Left lung (tissue), 10 donors: ENCODE measurements around the gene ZBTB48. TPM values are rescaled to one million over a fixed set of nuclear protein-coding genes. Genes with fewer than 3 reads are reported as not detected.

Source experiments
- ATAC-seq: fragments of 200-7000 bp; cut with Tn5 transposase; one replicate; pipeline ENCODE4 v1.9.1; 2020; ENCODE audit warnings: moderate library complexity
- DNase-seq, 4 donors: peaks; one replicate each; pipeline ENCODE4 v3.0.0-alpha.2; 2013 to 2020
- H3K27ac ChIP-seq, 2 donors: fragments of 200-600 bp; sonication (generic) in 1 of 2; one replicate each; pipeline versions ENCODE4 v1.5.0 to v1.8.0; 2020 to 2021
- H3K27me3 ChIP-seq, 2 donors: fragments of 200-600 bp; sonication (generic) in 1 of 2; one replicate each; pipeline versions ENCODE4 v1.5.0 to v1.8.0; 2020 to 2021
- H3K36me3 ChIP-seq, 2 donors: fragments of 200-600 bp; sonication (generic) in 1 of 2; one replicate each; pipeline versions ENCODE4 v1.5.0 to v1.8.0; 2020 to 2021
- H3K4me1 ChIP-seq, 2 donors: fragments of 200-600 bp; one replicate each; pipeline ENCODE4 v1.8.0; 2021
- H3K4me3 ChIP-seq, 2 donors: fragments of 200-600 bp; sonication (generic) in 1 of 2; one replicate each; pipeline versions ENCODE4 v1.5.0 to v1.8.0; 2020 to 2021; ENCODE audit warnings: mild to moderate bottlenecking in 1 of 2
- H3K9me3 ChIP-seq, 2 donors: fragments of 200-600 bp; sonication (generic) in 1 of 2; one replicate each; pipeline versions ENCODE4 v1.5.0 to v1.8.0; 2020 to 2021
- intact Hi-C, 2 donors: fragments of 100-400 bp; cut with DNase I; formaldehyde crosslinking; loops; one replicate each; pipeline versions ENCODE4 v1.11.2 to v1.14.2; 2022
- polyA plus RNA-seq, 6 donors: library from polyadenylated mRNA; unstranded; fragments of 120-200 nt; gene quantifications; one replicate each; pipeline ENCODE4 v1.2.1, GENCODE V29; 2013; ENCODE audit not compliant: insufficient read length in 6 of 6
- total RNA-seq, 2 donors: library from RNA; stranded (reverse); fragmentation: NEBNext Ultra II Directional; extraction: Animal tissue kit (Norgen Biotek cat#: 25700); gene quantifications; one replicate each; pipeline ENCODE4 v1.2.1, GENCODE V29; 2021
- TF ChIP-seq, protein P1 (sequence below), 2 donors: fragments of 200-600 bp; sonication (generic) in 1 of 2; IDR thresholded peaks; one replicate each; pipeline versions ENCODE4 v1.5.0 to v1.8.0; 2021; ENCODE audit warnings: antibody characterized with exemption in 2 of 2
- donor health status: DM: no; HTN: yes; CAD: no.
- donor health status: DM: no; HTN: no; CAD: no.

The ZBTB48 gene
- total and polyA plus RNA-seq, 8 donors, result 24.7 to 41.6 (median 33.5) TPM

GRCh38 chr1:6582370-6582769 lies 2.6 kb downstream of the ZBTB48 start:
- H3K4me1 ChIP-seq, result peaks cover 11 to 54% of the 10 kb centered on the region in 2 donors
- peak overlapping the region in 1 of 2 donors; percentile 96 for H3K27ac ChIP-seq
- peak overlapping the region in 1 of 2 donors; percentile 88 for H3K4me3 ChIP-seq
- TF ChIP-seq, protein P1, sequence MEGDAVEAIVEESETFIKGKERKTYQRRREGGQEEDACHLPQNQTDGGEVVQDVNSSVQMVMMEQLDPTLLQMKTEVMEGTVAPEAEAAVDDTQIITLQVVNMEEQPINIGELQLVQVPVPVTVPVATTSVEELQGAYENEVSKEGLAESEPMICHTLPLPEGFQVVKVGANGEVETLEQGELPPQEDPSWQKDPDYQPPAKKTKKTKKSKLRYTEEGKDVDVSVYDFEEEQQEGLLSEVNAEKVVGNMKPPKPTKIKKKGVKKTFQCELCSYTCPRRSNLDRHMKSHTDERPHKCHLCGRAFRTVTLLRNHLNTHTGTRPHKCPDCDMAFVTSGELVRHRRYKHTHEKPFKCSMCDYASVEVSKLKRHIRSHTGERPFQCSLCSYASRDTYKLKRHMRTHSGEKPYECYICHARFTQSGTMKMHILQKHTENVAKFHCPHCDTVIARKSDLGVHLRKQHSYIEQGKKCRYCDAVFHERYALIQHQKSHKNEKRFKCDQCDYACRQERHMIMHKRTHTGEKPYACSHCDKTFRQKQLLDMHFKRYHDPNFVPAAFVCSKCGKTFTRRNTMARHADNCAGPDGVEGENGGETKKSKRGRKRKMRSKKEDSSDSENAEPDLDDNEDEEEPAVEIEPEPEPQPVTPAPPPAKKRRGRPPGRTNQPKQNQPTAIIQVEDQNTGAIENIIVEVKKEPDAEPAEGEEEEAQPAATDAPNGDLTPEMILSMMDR (IDR thresholded peaks at IDR 0.05), result no peak
- no peaks in the 10 kb centered on the region for H3K9me3 ChIP-seq
- H3K36me3 ChIP-seq, result peaks cover 0 to 18% of the 10 kb centered on the region in 2 donors
- no peaks in the 10 kb centered on the region for H3K27me3 ChIP-seq
- ATAC-seq (no peak), DNase-seq (no peak)
- intact Hi-C loops, result no loop called here

DNA sequence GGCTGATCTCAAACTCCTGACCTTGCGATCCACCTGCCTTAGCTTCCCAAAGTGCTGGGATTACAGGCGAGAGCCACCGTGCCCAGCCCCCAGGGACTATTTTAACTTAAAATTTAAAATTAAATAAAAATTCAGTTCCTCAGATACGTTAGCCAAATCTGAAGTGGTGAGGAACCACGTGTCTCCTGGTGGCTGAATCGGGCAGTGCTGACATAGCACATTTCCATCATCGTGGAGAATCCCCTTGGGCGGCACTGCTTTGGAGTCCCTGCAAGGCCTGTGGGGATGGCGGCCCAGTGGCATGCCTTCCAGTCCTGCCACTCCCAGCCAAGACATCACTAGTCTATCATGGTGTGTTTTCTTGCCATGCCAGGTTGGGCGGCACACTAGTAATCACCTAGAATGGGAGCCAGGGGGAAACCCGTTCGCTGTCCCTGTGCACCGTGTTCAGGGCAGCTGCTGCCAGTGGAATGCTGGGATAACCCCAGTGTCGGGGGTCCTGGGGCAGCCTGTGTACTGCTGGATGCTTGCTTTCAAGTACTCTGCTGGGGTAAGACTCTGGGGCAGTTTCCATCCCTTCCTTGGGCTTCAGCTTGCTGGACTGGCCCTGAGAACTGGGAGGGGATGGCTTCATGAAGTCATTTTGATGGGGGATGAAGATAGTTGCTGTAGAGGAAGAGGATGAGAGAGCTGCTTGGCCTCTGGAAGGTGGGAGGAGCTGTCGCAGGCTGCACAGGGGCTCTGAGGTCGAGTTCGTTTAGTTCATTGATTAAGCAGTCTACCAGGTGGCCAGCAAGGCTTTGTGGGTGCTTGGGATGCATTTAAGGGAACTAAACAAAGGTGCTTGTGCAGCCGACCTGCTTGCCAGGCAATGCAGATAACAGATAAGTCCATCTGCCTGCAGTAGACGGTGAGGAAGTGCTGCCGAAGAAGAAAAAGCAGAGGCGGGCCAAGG lies 4.6 kb downstream of the ZBTB48 start:
- Histone ChIP-seq H3K36me3 (peaks cover 0 to 39% of the 10 kb centered on the region in 2 donors), H3K27ac (no peak overlapping the region), H3K4me3 (no peak overlapping the region), H3K4me1 (peaks cover 11 to 66% of the 10 kb centered on the region in 2 donors), H3K27me3 (no peaks in the 10 kb centered on the region), H3K9me3 (no peaks in the 10 kb centered on the region)
- TF ChIP-seq, protein P1 (IDR thresholded peaks at IDR 0.05), result no peak
- no peak for ATAC-seq
- intact Hi-C loops, result no loop called here
- no peak for DNase-seq

DNA sequence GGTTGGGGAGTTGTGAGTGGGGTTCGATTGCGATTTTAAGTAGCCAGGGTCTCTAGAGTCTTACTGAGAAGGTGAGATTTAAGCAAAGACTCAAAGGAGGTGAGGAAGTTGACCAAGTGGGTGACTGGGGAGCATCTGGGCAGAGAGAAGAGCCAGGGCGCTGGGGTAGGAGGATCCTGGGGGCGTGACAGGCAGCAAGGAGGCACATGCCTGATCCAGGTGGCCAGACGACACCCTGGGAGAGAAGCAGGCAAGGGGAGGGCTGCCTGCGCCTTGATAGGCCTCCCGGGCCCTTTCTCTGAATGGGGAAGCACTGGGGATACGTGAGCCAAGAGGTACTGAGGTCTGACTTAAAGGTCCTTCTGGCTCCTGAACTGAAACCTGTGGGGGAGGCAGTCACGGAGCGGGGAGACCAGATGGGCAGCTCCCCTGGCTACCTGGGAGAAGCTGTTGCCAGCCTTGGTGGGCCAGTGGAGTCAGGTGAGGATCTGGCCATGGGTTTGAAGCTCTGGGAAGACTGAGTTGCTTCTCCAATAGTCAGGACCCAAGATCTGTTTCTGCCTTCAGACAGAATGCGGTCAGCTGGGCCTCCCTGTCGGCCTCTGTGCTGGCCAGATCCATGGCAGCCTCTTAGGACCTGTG lies 5.4 kb downstream of the ZBTB48 start:
- DNase-seq (no peak), ATAC-seq (no peak)
- Histone ChIP-seq H3K27ac (no peak overlapping the region), H3K9me3 (no peaks in the 10 kb centered on the region), H3K36me3 (peaks cover 0 to 47% of the 10 kb centered on the region in 2 donors), H3K4me1 (peaks cover 11 to 68% of the 10 kb centered on the region in 2 donors), H3K27me3 (no peaks in the 10 kb centered on the region), H3K4me3 (no peak overlapping the region)
- intact Hi-C loops, result no loop called here
- TF ChIP-seq, protein P1 (IDR thresholded peaks at IDR 0.05), result no peak

DNA sequence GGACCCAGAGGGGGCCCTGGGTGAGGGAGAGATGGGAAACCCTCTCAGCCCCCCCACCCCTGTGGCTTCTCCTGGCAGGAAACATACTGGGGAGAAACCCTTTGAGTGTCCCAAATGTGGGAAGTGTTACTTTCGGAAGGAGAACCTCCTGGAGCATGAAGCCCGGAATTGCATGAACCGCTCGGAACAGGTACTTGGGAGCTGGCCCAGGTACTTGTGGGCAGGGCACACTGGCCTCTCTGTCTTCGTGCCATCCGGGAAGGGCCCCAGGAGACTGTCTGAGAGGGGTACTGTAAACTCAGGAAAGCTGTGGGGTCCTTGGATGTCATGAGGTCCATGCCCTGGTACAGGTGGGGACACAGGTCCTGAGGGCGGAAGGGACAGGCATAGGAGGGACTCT lies 6.0 kb downstream of the ZBTB48 start:
- peaks cover 0 to 53% of the 10 kb centered on the region in 2 donors for H3K36me3 ChIP-seq
- TF ChIP-seq, protein P1 (IDR thresholded peaks at IDR 0.05), result no peak
- no peaks in the 10 kb centered on the region for H3K9me3 ChIP-seq
- H3K4me3 ChIP-seq, result no peak overlapping the region
- ATAC-seq (no peak), DNase-seq (no peak)
- peaks cover 7 to 69% of the 10 kb centered on the region in 2 donors for H3K4me1 ChIP-seq
- H3K27me3 ChIP-seq, result no peaks in the 10 kb centered on the region
- intact Hi-C loops, result no loop called here
- H3K27ac ChIP-seq, result no peak overlapping the region

DNA sequence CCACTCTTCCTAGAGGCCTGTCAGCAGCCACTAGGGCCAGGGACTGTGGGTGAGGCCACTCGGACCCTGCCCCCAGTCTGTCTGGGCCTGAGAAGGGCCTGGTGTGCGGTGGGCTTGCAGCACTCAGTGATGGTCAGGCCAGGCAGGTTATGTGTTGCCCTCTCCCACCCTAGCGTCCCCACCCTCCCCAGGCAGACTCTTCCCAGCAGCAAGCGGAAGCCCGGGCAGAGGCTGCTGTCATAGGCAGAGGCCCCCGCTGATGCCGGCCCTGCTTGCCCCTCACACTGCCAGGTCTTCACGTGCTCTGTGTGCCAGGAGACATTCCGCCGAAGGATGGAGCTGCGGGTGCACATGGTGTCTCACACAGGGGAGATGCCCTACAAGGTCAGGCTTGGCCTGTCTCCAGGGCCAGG lies 6.6 kb downstream of the ZBTB48 start:
- TF ChIP-seq, protein P1 (IDR thresholded peaks at IDR 0.05), result no peak
- no peak overlapping the region for H3K27ac ChIP-seq
- no peak overlapping the region for H3K4me3 ChIP-seq
- peaks cover 0 to 59% of the 10 kb centered on the region in 2 donors for H3K36me3 ChIP-seq
- H3K27me3 ChIP-seq, result no peaks in the 10 kb centered on the region
- intact Hi-C loops, result no loop called here
- peaks cover 2 to 69% of the 10 kb centered on the region in 2 donors for H3K4me1 ChIP-seq
- ATAC-seq (no peak), DNase-seq (no peak)
- H3K9me3 ChIP-seq, result no peaks in the 10 kb centered on the region
